GM23248 (cell line): ENCODE results near the gene WNT5B. TPM values are rescaled to one million over a fixed set of nuclear protein-coding genes. Genes with fewer than 3 reads are reported as not detected.
A peak's percentile ranks its signal among the peaks of the same experiment; 100 is the strongest.

Source experiments
- DNase-seq: peaks from one replicate; pipeline ENCODE4 v3.0.0-alpha.2; 2015
- H2AFZ ChIP-seq: fragments of 200-600 bp; sonication (generic); 2 replicates; pipeline ENCODE4 v1.6.1; 2016; ENCODE audit warnings: antibody characterized with exemption
- H3F3A ChIP-seq: fragments of 200-600 bp; sonication (generic); 2 replicates; pipeline ENCODE4 v1.6.1; 2016; ENCODE audit warnings: mild to moderate bottlenecking, antibody characterized with exemption, mixed run types; ENCODE audit not compliant: insufficient read depth
- H3K27ac ChIP-seq: fragments of 200-600 bp; sonication (generic); 2 replicates; pipeline ENCODE4 v1.5.1; 2016; ENCODE audit warnings: mild to moderate bottlenecking
- H3K27me3 ChIP-seq: fragments of 200-600 bp; sonication (generic); replicated peaks from 2 replicates; pipeline ENCODE4 v1.6.1; 2016; ENCODE audit warnings: mild to moderate bottlenecking; ENCODE audit not compliant: insufficient read depth
- H3K36me3 ChIP-seq: fragments of 200-600 bp; sonication (generic); 2 replicates; pipeline ENCODE4 v1.6.1; 2016; ENCODE audit warnings: low read depth, mild to moderate bottlenecking
- H3K4me1 ChIP-seq: fragments of 200-600 bp; sonication (generic); 2 replicates; pipeline ENCODE4 v1.6.1; 2016; ENCODE audit warnings: mild to moderate bottlenecking; ENCODE audit not compliant: insufficient read depth
- H3K4me2 ChIP-seq: fragments of 200-600 bp; sonication (generic); one replicate; pipeline ENCODE4 v1.6.1; 2016; ENCODE audit warnings: mild to moderate bottlenecking; ENCODE audit not compliant: unreplicated experiment
- H3K4me3 ChIP-seq: fragments of 200-600 bp; sonication (generic); 2 replicates; pipeline ENCODE4 v1.5.1; 2016; ENCODE audit warnings: mild to moderate bottlenecking
- H3K79me2 ChIP-seq: fragments of 200-600 bp; sonication (generic); 2 replicates; pipeline ENCODE4 v1.6.1; 2016; ENCODE audit warnings: mild to moderate bottlenecking; ENCODE audit not compliant: insufficient read depth
- H3K9ac ChIP-seq: fragments of 200-600 bp; sonication (generic); 2 replicates; pipeline ENCODE4 v1.6.1; 2016; ENCODE audit warnings: mild to moderate bottlenecking
- H3K9me2 ChIP-seq: fragments of 200-600 bp; sonication (generic); 2 replicates; pipeline ENCODE4 v1.6.1; 2016; ENCODE audit warnings: mixed run types, mild to moderate bottlenecking, moderate library complexity; ENCODE audit not compliant: insufficient read depth
- H3K9me3 ChIP-seq: fragments of 200-600 bp; sonication (generic); one replicate; pipeline ENCODE4 v1.6.1; 2017; ENCODE audit warnings: low read depth
- H4K20me1 ChIP-seq: fragments of 200-600 bp; sonication (generic); 2 replicates; pipeline ENCODE4 v1.6.0; 2016; ENCODE audit not compliant: insufficient read depth
- EZH2 ChIP-seq: fragments of 200-600 bp; sonication (generic); IDR thresholded peaks from 2 replicates; pipeline ENCODE4 v1.6.1; 2018; ENCODE audit warnings: antibody characterized with exemption, mild to moderate bottlenecking; ENCODE audit not compliant: insufficient read depth, poor library complexity, severe bottlenecking
- EZH2phosphoT487 ChIP-seq: fragments of 200-600 bp; sonication (generic); IDR thresholded peaks from 2 replicates; pipeline ENCODE4 v1.6.1; 2018; ENCODE audit warnings: antibody characterized with exemption, moderate library complexity, mild to moderate bottlenecking, low read depth; ENCODE audit not compliant: insufficient read depth
- WGBS, 2 experiments: methylation state at CpG; one replicate each; pipeline ENCODE4 v1.1.6; 2015 to 2017; ENCODE audit warnings: low lambda C conversion rate in 2 of 2, low coverage in 1 of 2; ENCODE audit errors: missing lambda C conversion rate in 2 of 2; 5-methylcytosine and 5-hydroxymethylcytosine counted together
- in situ Hi-C: fragments of 300-500 bp; cut with MboI; formaldehyde crosslinking; loops from 2 replicates; pipeline ENCODE4 v1.15.0; 2020
- polyA plus RNA-seq: library from polyadenylated mRNA; unstranded; fragments of >200 nt; fragmentation: Nextera tagmentation; extraction: Ambion mirVana; gene quantifications from 2 replicates; pipeline ENCODE4 v1.2.1, GENCODE V29; 2016
- total RNA-seq: library from RNA; depleted of rRNA; stranded (reverse); fragments of >200 nt; shearing (Covaris generic); gene quantifications from 2 replicates; pipeline ENCODE4 v1.2.3, GENCODE V29; 2014

The WNT5B gene
- total and polyA plus RNA-seq, 2 experiments from 2014 or later: 50.1 to 505 TPM

- Histone ChIP-seq H3K36me3 (peaks cover 69% of the 10 kb centered on the region), H3K27ac (no peak overlapping the region), H3K4me2 (no peak overlapping the region), H3K4me1 (peaks cover 32% of the 10 kb centered on the region), H3K79me2 (peaks cover 96% of the 10 kb centered on the region), H3K9me3 (no peaks in the 10 kb centered on the region), H3K9me2 (no peaks in the 10 kb centered on the region), H3K27me3 (no peaks in the 10 kb centered on the region), H3K4me3 (no peak overlapping the region), H3F3A (peaks cover 63% of the 10 kb centered on the region), H4K20me1 (peaks cover 14% of the 10 kb centered on the region), H2AFZ (no peak overlapping the region), H3K9ac (no peak overlapping the region)
- in situ Hi-C loops: loop anchor here (5.0 kb wide), 1 partner anchor 141 kb away; no protein-coding TSS in a partner anchor
- WGBS, 2 experiments: 93 to 94% methylated on average over 21 of the region's 21 CpGs
- no peak for DNase-seq
- no peak for TF ChIP-seq EZH2
- TF ChIP-seq EZH2phosphoT487: no peak
Observed at GRCh38 chr12:1646569-1647284, 17.7 kb downstream of the WNT5B start.

GRCh38 chr12:1647285-1647669 lies 18.2 kb downstream of the WNT5B start:
- Histone ChIP-seq H3F3A (peaks cover 68% of the 10 kb centered on the region), H4K20me1 (peaks cover 14% of the 10 kb centered on the region), H3K36me3 (peaks cover 68% of the 10 kb centered on the region), H2AFZ (no peak overlapping the region), H3K27me3 (no peaks in the 10 kb centered on the region), H3K27ac (no peak overlapping the region), H3K4me3 (no peak overlapping the region), H3K9ac (no peak overlapping the region), H3K4me1 (peaks cover 32% of the 10 kb centered on the region), H3K79me2 (peaks cover 95% of the 10 kb centered on the region), H3K9me2 (no peaks in the 10 kb centered on the region), H3K9me3 (no peaks in the 10 kb centered on the region), H3K4me2 (no peak overlapping the region)
- TF ChIP-seq EZH2phosphoT487: no peak
- TF ChIP-seq EZH2: no peak
- 95 to 98% methylated on average over 3 of the region's 3 CpGs for WGBS, 2 experiments
- no peak for DNase-seq
- in situ Hi-C loops: loop anchor here (5.0 kb wide), 1 partner anchor 140 kb away; no protein-coding TSS in a partner anchor

GRCh38 chr12:1650260-1650977 lies 21.4 kb downstream of the WNT5B start:
- 24 to 27% methylated on average over 5 of the region's 5 CpGs for WGBS, 2 experiments
- peaks cover 21% of the 10 kb centered on the region for H3K4me1 ChIP-seq
- H3K9me3 ChIP-seq: no peaks in the 10 kb centered on the region
- H3K36me3 ChIP-seq: peaks cover 57% of the 10 kb centered on the region
- in situ Hi-C loops: loop anchor here (10.0 to 25.0 kb wide), 2 partner anchors 284 to 937 kb away; no protein-coding TSS in a partner anchor
- no peak overlapping the region for H3K4me3 ChIP-seq
- DNase-seq: peak; percentile 47
- H3K9ac ChIP-seq: peak overlapping the region; percentile 47
- H2AFZ ChIP-seq: no peak overlapping the region
- H3K27me3 ChIP-seq: no peaks in the 10 kb centered on the region
- H3K27ac ChIP-seq: peak overlapping the region; percentile 32
- TF ChIP-seq EZH2 (no peak), EZH2phosphoT487 (no peak)
- H3K4me2 ChIP-seq: no peak overlapping the region
- peaks cover 67% of the 10 kb centered on the region for H3K79me2 ChIP-seq
- no peaks in the 10 kb centered on the region for H3K9me2 ChIP-seq
- peaks cover 70% of the 10 kb centered on the region for H3F3A ChIP-seq
- H4K20me1 ChIP-seq: no peaks in the 10 kb centered on the region; the same call in 1 of the 2 replicates

- Histone ChIP-seq H3K27me3 (no peaks in the 10 kb centered on the region), H4K20me1 (no peaks in the 10 kb centered on the region), H2AFZ (no peak overlapping the region), H3K4me2 (no peak overlapping the region), H3K9ac (0 out of 2 replicates have a peak overlapping the region, but pooled peaks have one; percentile 47), H3K9me3 (no peaks in the 10 kb centered on the region), H3K4me3 (no peak overlapping the region), H3K4me1 (peaks cover 21% of the 10 kb centered on the region), H3F3A (peaks cover 69% of the 10 kb centered on the region), H3K79me2 (peaks cover 62% of the 10 kb centered on the region), H3K27ac (no peak overlapping the region), H3K9me2 (no peaks in the 10 kb centered on the region), H3K36me3 (peaks cover 53% of the 10 kb centered on the region)
- TF ChIP-seq EZH2phosphoT487 (no peak), EZH2 (no peak)
- in situ Hi-C loops: loop anchor here (10.0 to 25.0 kb wide), 2 partner anchors 284 to 936 kb away; no protein-coding TSS in a partner anchor
- DNase-seq: no peak
- 52 to 58% methylated on average over 6 of the region's 6 CpGs for WGBS, 2 experiments
Observed at GRCh38 chr12:1650978-1651361, 21.9 kb downstream of the WNT5B start.
